Hepatocyte (in vitro differentiated cells): ENCODE measurements around the gene ZNF653.

Experiments used
- EZH2 ChIP-seq: fragments of 200-600 bp; sonication (generic); IDR thresholded peaks from 2 replicates; pipeline ENCODE4 v1.6.1; 2016; ENCODE audit warnings: antibody characterized with exemption, mild to moderate bottlenecking, borderline replicate concordance
- EZH2phosphoT487 ChIP-seq: fragments of 200-600 bp; sonication (generic); IDR thresholded peaks from one replicate; pipeline ENCODE4 v1.6.1; 2018; ENCODE audit warnings: antibody characterized with exemption, mild to moderate bottlenecking, low read depth, moderate library complexity; ENCODE audit not compliant: unreplicated experiment, severe bottlenecking
- TF ChIP-seq, protein P1 (sequence below): fragments of 200-600 bp; sonication (generic); IDR thresholded peaks from 2 replicates; pipeline ENCODE4 v1.5.1; 2016; ENCODE audit warnings: antibody characterized with exemption, mild to moderate bottlenecking; ENCODE audit not compliant: poor library complexity

DNA sequence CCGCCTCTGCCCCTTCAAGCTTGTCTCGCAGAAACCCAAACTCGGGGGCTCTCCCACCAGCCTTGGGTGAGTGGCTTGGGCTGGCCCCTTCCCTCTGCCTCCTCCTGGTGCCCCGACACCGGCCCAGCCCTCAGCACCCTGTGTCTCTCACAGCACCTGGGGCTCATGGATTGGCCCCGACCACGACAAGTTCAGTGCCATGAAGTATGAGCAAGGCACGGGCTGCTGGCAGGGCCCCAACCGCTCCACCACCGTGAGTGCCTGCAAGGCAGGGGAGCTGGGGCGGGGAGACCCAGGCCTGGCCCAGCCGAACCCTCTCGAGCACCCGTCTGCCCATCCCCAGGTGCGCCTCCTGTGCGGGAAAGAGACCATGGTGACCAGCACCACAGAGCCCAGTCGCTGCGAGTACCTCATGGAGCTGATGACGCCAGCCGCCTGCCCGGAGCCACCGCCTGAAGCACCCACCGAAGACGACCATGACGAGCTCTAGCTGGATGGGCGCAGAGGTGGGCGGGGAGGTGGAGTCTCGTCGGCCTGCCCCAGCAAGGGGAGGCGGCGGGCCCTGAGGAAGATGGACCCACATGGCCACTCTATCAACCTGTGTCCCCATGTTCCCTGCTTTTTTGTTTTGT is 56.6 kb downstream of the ZNF653 start:
- TF ChIP-seq, protein P1, sequence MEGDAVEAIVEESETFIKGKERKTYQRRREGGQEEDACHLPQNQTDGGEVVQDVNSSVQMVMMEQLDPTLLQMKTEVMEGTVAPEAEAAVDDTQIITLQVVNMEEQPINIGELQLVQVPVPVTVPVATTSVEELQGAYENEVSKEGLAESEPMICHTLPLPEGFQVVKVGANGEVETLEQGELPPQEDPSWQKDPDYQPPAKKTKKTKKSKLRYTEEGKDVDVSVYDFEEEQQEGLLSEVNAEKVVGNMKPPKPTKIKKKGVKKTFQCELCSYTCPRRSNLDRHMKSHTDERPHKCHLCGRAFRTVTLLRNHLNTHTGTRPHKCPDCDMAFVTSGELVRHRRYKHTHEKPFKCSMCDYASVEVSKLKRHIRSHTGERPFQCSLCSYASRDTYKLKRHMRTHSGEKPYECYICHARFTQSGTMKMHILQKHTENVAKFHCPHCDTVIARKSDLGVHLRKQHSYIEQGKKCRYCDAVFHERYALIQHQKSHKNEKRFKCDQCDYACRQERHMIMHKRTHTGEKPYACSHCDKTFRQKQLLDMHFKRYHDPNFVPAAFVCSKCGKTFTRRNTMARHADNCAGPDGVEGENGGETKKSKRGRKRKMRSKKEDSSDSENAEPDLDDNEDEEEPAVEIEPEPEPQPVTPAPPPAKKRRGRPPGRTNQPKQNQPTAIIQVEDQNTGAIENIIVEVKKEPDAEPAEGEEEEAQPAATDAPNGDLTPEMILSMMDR: no peak
- TF ChIP-seq EZH2phosphoT487 (no peak), EZH2 (no peak)
